Right atrium auricular region (tissue), 2 donors: Measurements from ENCODE around the gene GFRA1. TPM values are rescaled to one million over a fixed set of nuclear protein-coding genes. Genes with fewer than 3 reads are reported as not detected.

ENCODE experiments used
- DNase-seq: peaks from one replicate; pipeline ENCODE4 v3.0.0-alpha.2; 2019; ENCODE audit warnings: low spot score
- H3K27ac ChIP-seq, 2 donors: fragments of 200-600 bp; sonication (generic); 1 replicate in 1 of 2; 2 replicates in 1 of 2; pipeline ENCODE4 v1.5.1; 2016 to 2019
- H3K27me3 ChIP-seq, 2 donors: fragments of 200-600 bp; sonication (generic); one replicate each; pipeline versions ENCODE4 v1.5.1 to v1.6.0; 2017 to 2019
- H3K36me3 ChIP-seq: fragments of 200-600 bp; sonication (generic); one replicate; pipeline ENCODE4 v1.5.1; 2016
- H3K4me1 ChIP-seq, 2 donors: fragments of 200-600 bp; sonication (generic); one replicate each; pipeline versions ENCODE4 v1.5.1 to v1.6.0; 2017 to 2019
- H3K4me3 ChIP-seq, 2 donors: fragments of 200-600 bp; sonication (generic); 1 replicate in 1 of 2; 2 replicates in 1 of 2; pipeline ENCODE4 v1.5.1; 2017 to 2019; ENCODE audit warnings: mild to moderate bottlenecking in 1 of 2, moderate library complexity in 1 of 2
- H3K9me3 ChIP-seq, 2 donors: fragments of 200-600 bp; sonication (generic); one replicate each; pipeline ENCODE4 v1.5.1; 2019
- total RNA-seq, 2 donors: library from RNA; depleted of rRNA; stranded (reverse); fragments of >200 nt; gene quantifications; one replicate each; pipeline ENCODE4 v1.1.0, GENCODE V29; 2016
- TF ChIP-seq, protein P1 (sequence below), 2 donors: fragments of 200-600 bp; sonication (generic); IDR thresholded peaks; one replicate each; pipeline ENCODE4 v1.5.1; 2019; ENCODE audit warnings: antibody characterized with exemption in 2 of 2

Gene GFRA1
- total RNA-seq, 2 donors from 2014 or later: 9.1 to 18.7 TPM

- Histone ChIP-seq H3K36me3 (no peaks in the 10 kb centered on the region), H3K9me3 (no peaks in the 10 kb centered on the region), H3K4me3 (no peak overlapping the region), H3K27ac (no peak overlapping the region), H3K4me1 (peaks cover 0 to 7% of the 10 kb centered on the region in 2 donors), H3K27me3 (no peaks in the 10 kb centered on the region)
- TF ChIP-seq, protein P1, sequence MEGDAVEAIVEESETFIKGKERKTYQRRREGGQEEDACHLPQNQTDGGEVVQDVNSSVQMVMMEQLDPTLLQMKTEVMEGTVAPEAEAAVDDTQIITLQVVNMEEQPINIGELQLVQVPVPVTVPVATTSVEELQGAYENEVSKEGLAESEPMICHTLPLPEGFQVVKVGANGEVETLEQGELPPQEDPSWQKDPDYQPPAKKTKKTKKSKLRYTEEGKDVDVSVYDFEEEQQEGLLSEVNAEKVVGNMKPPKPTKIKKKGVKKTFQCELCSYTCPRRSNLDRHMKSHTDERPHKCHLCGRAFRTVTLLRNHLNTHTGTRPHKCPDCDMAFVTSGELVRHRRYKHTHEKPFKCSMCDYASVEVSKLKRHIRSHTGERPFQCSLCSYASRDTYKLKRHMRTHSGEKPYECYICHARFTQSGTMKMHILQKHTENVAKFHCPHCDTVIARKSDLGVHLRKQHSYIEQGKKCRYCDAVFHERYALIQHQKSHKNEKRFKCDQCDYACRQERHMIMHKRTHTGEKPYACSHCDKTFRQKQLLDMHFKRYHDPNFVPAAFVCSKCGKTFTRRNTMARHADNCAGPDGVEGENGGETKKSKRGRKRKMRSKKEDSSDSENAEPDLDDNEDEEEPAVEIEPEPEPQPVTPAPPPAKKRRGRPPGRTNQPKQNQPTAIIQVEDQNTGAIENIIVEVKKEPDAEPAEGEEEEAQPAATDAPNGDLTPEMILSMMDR (IDR thresholded peaks at IDR 0.05): no peak
- no peak for DNase-seq
Observed at GRCh38 chr10:116237260-116237659, 35.7 kb downstream of the GFRA1 start.

DNA sequence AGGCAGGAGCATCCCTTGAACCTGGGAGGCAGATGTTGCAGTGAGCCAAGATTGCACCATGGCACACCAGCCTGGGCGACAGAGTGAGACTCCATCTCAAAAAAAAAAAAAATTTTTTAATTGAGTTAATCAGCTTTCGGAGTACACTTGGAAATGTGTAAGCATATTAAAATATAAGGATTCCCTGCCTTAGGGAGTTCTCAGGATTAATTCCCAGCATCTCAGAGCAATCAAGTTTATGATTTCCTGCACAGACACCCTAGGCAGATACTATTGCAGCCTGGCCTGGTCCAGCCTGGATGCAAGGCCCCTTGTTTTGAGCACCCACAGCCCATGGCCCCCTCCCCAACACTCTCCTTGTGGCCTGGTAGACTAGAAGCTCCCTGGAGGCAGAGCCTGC lies 39.8 kb downstream of the GFRA1 start:
- Histone ChIP-seq H3K4me1 (peaks cover 0 to 7% of the 10 kb centered on the region in 2 donors), H3K4me3 (no peak overlapping the region), H3K9me3 (no peaks in the 10 kb centered on the region), H3K27me3 (no peaks in the 10 kb centered on the region), H3K27ac (no peak overlapping the region), H3K36me3 (no peaks in the 10 kb centered on the region)
- TF ChIP-seq, protein P1 (IDR thresholded peaks at IDR 0.05): no peak
- DNase-seq: no peak

- DNase-seq: no peak
- Histone ChIP-seq H3K36me3 (no peaks in the 10 kb centered on the region), H3K9me3 (no peaks in the 10 kb centered on the region), H3K4me1 (peaks cover 0 to 7% of the 10 kb centered on the region in 2 donors), H3K27me3 (no peaks in the 10 kb centered on the region), H3K4me3 (no peak overlapping the region), H3K27ac (no peak overlapping the region)
- TF ChIP-seq, protein P1 (IDR thresholded peaks at IDR 0.05): no peak
Observed at GRCh38 chr10:116232613-116233012, 40.4 kb downstream of the GFRA1 start.

GRCh38 chr10:116226766-116227165 lies 46.2 kb downstream of the GFRA1 start:
- H3K9me3 ChIP-seq: no peaks in the 10 kb centered on the region
- H3K27me3 ChIP-seq: no peaks in the 10 kb centered on the region
- H3K36me3 ChIP-seq: no peaks in the 10 kb centered on the region
- H3K4me3 ChIP-seq: no peak overlapping the region
- TF ChIP-seq, protein P1 (IDR thresholded peaks at IDR 0.05): no peak
- no peak for DNase-seq
- H3K4me1 ChIP-seq: no peaks in the 10 kb centered on the region
- H3K27ac ChIP-seq: no peak overlapping the region

DNA sequence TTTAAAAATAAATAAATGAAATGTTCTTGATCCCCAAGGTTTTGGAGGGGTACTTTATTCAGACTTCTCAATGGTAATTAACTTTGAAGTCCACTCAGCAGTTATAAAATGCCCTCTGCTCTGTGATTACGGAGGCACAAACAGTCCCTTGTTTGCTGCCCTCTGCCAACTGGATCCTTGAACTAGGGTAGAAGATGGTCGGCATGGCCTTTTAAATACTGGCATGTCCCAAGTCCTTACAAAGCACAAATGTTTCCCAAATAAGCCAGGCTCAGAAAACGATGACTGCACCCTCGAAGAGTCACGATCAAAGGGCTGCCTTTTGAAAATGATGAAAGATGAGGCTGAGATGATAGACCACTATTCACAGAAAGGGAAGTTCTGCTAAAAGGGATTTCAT lies 47.0 kb downstream of the GFRA1 start:
- Histone ChIP-seq H3K4me1 (no peaks in the 10 kb centered on the region), H3K36me3 (no peaks in the 10 kb centered on the region), H3K9me3 (no peaks in the 10 kb centered on the region), H3K27ac (no peak overlapping the region), H3K4me3 (no peak overlapping the region), H3K27me3 (no peaks in the 10 kb centered on the region)
- TF ChIP-seq, protein P1 (IDR thresholded peaks at IDR 0.05): no peak
- no peak for DNase-seq

- TF ChIP-seq, protein P1 (IDR thresholded peaks at IDR 0.05): no peak
- Histone ChIP-seq H3K27me3 (no peaks in the 10 kb centered on the region), H3K36me3 (no peaks in the 10 kb centered on the region), H3K4me3 (no peak overlapping the region), H3K9me3 (no peaks in the 10 kb centered on the region), H3K4me1 (no peaks in the 10 kb centered on the region), H3K27ac (no peak overlapping the region)
- DNase-seq: no peak
Observed at GRCh38 chr10:116223289-116223688, 49.7 kb downstream of the GFRA1 start.
